WTC11 (cell line): Measurements from ENCODE around the gene PM20D2.
A peak's percentile ranks its signal among the peaks of the same experiment; 100 is the strongest.

Source experiments
- CREB1 ChIP-seq: sonication (generic); formaldehyde crosslinking; IDR thresholded peaks from 2 replicates; pipeline ENCODE4 v1.8.0; 2023; ENCODE audit warnings: mild to moderate bottlenecking, missing genetic modification reagents
- CREM ChIP-seq: sonication (generic); formaldehyde crosslinking; IDR thresholded peaks from 2 replicates; pipeline ENCODE4 v1.8.1; 2022; ENCODE audit warnings: mild to moderate bottlenecking, missing genetic modification reagents, moderate library complexity
- CTCF ChIP-seq: fragments of 200-600 bp; IDR thresholded peaks from 2 replicates; pipeline ENCODE4 v1.8.0; 2022; ENCODE audit warnings: antibody characterized with exemption
- MAX ChIP-seq: sonication (generic); formaldehyde crosslinking; IDR thresholded peaks from 2 replicates; pipeline ENCODE4 v1.8.0; 2022; ENCODE audit warnings: mild to moderate bottlenecking, missing genetic modification reagents
- SP1 ChIP-seq: sonication (generic); formaldehyde crosslinking; conservative IDR thresholded peaks from 2 replicates; pipeline ENCODE4 v1.8.1; 2022; ENCODE audit warnings: missing genetic modification reagents
- TF ChIP-seq, protein P1 (sequence below): sonication (generic); formaldehyde crosslinking; IDR thresholded peaks from 2 replicates; pipeline ENCODE4 v1.8.1; 2023; ENCODE audit warnings: mild to moderate bottlenecking, missing genetic modification reagents

- TF ChIP-seq, protein P1, sequence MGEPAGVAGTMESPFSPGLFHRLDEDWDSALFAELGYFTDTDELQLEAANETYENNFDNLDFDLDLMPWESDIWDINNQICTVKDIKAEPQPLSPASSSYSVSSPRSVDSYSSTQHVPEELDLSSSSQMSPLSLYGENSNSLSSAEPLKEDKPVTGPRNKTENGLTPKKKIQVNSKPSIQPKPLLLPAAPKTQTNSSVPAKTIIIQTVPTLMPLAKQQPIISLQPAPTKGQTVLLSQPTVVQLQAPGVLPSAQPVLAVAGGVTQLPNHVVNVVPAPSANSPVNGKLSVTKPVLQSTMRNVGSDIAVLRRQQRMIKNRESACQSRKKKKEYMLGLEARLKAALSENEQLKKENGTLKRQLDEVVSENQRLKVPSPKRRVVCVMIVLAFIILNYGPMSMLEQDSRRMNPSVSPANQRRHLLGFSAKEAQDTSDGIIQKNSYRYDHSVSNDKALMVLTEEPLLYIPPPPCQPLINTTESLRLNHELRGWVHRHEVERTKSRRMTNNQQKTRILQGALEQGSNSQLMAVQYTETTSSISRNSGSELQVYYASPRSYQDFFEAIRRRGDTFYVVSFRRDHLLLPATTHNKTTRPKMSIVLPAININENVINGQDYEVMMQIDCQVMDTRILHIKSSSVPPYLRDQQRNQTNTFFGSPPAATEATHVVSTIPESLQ, result no peak
- TF ChIP-seq CTCF, result no peak
- TF ChIP-seq CREM (CRISPR knock-in tag), result no peak
- TF ChIP-seq MAX (CRISPR knock-in tag), result no peak
- TF ChIP-seq SP1 (CRISPR knock-in tag), result 0 out of 2 replicates have a peak, but pooled peaks have one; percentile 31
- no peak for TF ChIP-seq CREB1 (CRISPR knock-in tag)
Measured at GRCh38 chr6:89117211-89118108, 28.4 kb upstream of the PM20D2 start, which contains the start of gene SRSF12.
